Stimulated activated CD4-positive, alpha-beta T cell treated with anti-CD3 and anti-CD28 coated beads, TNF-alpha, amount 100 ng/mL, for 1 hour (primary cell): ENCODE results near the gene CORO6.
"Not testable (repeated sequence)": the region's sequence is repeated elsewhere in the genome, so short reads cannot be mapped to it uniquely, and the experiment has no call there.

Experiments used
- DNase-seq, 3 donors: peaks; one replicate each; pipeline ENCODE4 v3.0.0-alpha.2; 2020; ENCODE audit warnings: low read depth in 3 of 3, low spot score in 1 of 3

CORO6 gene

DNA sequence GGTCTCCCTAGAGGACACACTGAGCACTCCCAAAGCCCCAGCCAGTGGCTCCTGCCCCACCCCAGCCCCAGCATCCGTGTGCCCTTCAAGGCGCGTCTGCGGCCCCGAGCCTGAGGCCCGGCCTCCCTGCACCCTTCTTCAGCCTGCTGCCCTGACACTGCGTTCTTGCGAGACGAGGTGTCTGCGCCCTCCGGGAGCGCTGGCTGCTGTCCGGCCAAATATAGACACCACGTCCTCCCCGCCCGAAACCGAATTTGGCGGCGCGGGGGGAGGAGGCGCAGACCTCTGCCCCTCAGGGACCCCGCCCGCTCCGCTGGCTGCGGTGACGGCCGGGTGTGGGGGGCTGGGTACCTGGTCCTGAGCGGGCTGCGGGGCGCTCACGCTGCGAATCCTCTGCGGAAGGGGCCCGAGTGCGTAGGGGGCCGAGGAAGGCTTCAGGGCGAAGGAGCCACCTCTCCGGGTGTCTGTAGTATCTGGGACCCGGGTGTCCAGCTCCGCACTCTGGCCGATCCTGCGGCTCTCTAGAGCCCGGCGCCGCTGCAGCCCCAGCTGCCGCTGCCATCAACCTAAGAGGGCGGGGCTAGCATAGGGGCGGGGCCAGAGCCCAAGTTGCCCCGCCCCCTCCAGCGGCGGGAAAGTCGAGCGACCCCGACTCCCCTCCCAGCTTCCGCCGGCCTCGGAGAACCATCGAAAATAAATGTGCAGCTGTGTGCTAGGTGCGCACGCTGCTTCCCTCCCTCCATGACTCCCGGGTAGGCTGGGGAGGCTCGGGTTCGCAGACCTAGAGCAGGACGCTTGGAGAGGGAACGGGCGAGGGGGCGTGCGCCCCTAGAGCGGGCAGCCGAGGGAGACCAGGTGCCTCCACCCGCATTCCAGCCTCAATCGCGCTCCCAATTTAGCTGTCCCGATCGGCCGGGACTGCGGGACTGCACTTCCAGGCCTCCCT is at the start of gene CORO6:
TSS of gene CORO6 (minus strand) at position 576 of the 946 bp plus-strand sequence. CDS start 1,491 bp downstream, outside the sequence.
- DNase-seq = peak in 1 of 3 donors; percentile 68

DNA sequence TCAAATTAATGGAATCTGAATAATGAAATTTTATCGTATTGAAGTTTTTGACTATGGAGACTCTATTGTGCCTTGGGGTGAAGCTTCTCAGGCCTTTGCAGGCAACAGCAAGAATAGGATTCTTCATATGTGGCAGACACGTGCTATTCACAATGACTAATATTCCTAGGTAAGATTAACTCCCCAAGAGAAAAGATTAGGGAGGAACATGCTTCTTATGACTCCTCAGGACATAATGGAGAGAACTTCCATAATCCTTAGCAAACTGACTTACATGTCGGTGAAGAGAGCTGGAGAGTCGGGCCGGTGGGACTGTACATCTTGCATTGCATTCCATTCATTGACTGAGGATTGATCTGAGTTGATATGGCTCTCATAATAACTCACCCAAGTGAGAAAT is 48.9 kb upstream of the CORO6 start:
- DNase-seq = no peak

DNA sequence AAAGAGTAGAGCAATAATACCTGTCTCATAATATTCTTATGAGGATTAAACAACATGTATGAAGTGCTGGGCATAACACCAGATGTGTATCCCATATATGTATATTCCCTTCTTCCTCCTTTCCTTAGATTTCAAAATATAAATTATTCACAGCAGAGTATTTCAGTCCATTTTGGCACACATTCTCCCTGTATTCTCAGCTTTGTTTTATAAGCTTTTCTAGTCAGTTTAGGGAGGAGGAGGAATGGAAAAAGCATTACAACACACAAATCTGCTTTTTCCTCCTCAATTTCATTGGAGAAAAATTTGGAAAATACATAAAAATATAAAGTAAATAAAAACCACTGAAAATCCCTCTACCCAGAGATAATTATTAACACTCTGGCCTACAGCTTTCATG is 46.6 kb upstream of the CORO6 start:
- no peak for DNase-seq

DNA sequence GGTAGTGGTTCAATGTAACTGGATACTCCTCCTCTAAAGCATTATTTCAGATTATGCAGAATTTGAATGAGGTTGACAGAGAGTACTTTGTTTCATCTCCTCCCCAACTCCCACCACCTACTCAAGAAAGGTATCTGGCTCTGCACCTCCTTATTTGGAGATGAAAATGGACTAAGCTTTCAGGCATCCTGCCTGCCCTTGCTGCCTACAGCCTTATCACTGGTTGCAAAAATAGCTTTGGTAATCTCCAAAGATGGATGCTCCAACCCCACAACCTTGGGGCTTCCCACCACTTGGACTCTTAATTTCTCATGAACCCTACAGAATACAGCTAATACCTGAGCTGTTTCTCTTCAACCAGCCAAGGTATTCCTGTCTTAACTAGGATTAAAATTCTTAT is 45.3 kb upstream of the CORO6 start:
- DNase-seq = no peak

DNA sequence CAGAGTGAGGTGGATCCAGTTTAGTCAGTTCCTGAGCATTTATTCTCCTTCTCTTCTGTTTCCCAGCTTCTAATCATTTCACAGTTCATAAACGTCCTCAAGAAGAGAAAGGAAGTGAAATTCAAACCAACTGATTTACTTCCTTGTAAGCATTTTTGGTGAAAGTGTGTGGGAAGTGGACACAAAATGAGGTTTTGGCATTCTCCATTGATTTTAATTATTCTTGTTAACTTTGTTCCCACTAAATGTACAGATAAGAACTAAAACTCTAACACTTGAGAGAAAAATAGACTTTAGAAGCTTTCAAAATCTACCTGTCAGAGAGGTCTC is 42.7 kb upstream of the CORO6 start:
- DNase-seq = no peak

DNA sequence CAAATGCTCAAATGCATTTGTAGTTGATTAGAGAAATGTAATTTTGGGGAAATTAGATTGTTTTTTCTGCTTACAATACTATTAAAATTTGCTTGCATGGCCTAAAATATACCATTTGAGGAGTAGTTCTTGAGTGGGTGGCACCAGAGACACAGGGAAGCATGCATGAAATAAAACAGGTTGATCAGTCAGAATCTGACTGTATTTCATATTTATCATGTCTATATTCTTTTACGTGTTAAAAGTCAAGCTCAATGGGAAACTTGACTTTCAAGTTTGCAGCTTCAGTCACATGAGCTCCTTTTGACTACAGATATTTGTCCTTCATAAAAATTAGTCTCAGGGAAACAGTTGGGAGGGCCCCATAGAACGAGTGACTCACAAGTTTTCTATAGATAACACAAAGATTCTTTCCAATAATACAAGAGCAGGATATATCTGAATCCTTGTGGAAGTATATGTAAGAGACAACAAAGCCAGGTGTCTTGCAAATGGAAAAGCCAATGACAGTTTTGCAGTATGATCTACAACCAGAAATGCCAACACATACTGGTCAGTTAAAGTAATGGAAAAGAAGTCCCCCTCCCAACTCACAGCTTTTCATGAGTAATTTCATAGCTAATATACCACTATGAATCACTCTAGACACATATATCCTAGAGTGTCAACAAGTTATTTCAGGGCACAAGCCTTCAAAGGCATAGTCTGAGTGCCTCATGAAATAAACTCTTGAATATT is 42.2 kb upstream of the CORO6 start:
- DNase-seq = no peak

DNA sequence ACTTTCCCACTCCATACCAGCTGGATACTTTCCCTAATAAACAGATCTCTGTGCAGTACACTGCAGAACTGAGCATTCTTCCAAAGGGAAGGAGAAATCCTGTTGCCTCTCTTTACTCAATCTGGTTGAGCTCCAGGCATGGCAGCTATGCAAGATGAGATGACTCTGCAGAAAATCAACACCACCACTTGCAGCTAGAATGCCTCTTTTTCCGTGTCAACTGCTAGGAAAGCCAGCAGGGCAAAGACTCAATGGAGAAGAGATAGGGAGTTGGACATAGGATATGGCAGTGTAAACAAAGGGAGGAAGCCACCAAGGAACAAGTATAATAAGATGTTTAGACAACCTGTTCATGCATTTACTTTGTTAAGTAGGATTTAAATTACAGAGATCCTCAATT is 40.4 kb upstream of the CORO6 start:
- DNase-seq = no peak

DNA sequence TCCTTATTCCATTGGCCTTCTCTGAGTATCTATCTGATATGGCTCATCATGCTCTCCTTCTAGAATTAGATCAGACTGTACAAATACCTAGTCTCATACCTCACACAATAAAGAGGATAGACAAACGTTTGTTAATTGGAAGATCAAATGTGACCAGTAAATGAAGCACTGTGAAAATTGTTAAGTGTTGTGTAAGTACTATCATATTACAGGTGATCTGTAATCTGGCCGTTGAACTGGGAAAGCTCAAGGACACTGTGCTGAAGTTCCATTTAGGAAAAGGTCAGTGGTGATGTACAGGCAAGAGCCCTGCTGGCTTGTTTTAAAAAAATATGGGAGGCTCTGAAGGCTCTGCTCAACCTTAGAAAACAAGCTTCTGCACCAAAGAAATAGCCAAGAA is 38.5 kb upstream of the CORO6 start:
- no peak for DNase-seq

DNA sequence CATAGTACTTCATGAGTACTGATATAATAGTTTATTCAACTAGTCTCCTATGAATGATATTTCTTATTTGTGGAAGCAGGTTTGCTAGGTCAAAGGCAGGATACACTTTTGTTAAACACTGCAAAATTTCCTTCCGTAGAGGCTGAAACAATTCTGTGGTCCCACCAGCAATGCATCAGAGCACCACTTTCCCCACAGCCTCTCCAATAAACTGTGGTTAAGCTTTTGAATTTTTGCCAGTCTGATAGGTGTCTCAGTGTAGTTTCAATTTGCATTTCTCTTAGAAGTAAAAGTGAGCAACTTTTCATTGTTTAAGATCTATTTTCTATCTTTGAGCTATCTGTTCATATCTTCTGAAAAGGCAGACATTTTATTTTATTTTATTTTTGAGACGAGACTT is 36.4 kb upstream of the CORO6 start:
- DNase-seq = no peak

DNA sequence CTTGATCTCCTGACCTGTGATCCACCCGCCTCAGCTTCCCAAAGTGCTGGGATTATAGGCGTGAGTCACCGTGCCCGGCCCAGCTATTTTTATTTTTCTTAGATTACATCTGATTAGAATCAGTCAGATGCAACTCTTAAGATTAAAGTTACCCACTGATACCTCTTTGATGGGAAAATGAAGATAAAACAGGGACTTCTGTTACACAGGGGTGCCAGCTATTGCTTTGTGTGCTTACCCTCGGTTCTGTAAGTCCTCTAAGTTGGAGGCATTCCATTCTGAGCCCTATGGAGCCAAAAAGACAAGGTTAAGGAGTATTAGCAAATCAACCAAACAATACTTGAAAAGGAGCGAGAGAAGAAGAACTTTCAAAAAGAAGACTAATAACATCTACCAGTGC is 32.6 kb upstream of the CORO6 start:
- no peak for DNase-seq

DNA sequence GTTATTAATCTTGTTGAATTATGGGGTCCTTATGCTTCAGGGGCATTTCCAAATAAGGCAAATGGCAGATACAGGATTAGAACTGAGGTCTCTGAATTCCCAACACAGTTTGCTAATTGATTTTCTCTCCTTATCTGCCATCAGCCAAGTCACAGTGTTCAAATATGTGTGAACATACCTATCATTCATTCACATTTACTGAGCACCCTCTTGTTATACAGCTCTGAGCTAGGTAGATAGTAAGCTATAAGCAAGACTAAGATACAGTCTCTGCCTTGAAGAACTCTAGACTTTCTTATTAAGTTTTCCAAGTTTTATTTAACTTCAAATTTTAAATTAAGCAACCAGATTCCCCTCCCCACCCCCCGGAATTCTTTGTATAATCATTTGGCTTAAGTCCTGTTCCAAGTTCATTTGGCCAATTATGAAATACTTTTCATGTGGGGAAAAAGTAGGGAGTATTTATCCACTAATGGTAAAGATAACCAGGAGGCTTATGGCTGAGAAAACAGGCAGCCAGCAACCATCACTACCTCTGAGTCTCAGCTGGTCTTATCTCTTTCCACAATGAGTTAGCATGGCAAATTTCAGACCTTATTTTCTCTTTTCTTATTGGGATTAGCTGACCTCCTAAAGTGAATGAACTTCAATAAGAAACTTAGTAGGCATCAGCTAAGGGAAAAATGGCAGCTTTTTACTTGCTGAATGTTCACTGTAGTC is 31.4 kb upstream of the CORO6 start:
- no peak for DNase-seq

DNA sequence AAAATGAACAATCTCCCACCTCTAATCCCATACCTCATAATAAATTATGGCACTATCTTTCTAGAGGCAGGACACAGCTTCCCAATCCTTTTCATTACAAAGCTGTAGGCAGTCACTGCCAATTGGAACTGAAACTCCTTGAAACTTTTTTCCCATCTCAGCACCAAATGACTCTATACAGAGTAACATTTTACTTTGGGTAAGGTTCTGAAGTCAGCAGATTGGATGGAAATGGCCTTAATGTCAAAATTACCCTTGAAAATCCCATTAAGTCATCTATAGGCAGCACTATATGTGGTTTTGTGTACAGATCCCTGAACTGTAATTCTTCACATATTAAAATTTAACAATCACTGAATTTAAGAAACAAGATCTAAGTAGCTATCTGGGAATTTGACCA is 30.3 kb upstream of the CORO6 start:
- no peak for DNase-seq

DNA sequence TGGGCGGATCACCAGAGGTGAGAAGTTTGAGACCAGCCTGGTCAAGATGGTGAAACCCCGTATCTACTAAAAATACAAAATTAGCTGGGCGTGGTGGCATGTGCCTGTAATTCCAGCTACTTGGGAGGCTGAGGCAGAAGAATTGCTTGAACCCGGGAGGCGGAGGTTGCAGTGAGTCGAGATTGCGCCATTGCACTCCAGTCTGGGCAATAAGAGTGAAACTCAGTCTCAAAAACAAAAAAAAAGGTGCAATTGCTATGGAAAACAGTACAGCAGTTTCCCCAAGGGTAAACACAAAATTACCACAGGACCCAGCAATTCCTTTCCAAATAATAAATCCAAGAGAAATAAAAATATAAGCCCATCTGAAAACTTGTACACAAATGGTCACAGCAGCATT is 29.2 kb upstream of the CORO6 start:
- DNase-seq = not testable (repeated sequence)

DNA sequence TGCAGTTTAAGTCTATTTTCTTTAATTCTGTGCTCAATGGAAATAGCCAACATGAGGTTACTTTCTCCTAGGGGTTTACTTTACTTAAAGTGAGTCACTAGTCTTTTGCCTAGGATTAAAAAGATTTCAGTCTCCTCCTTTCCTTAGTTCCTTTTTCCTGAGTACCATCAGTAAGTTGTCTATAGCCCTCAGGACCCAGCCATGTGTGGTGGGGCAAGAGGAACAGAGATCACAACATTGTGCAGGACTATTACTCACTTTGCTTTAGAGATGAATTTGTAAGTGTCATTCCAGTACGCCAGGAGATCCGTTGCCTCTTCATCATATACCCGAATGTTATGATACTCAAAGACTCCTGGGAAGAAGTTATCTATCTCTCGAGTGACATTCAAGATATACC is 27.7 kb upstream of the CORO6 start:
- DNase-seq = no peak

DNA sequence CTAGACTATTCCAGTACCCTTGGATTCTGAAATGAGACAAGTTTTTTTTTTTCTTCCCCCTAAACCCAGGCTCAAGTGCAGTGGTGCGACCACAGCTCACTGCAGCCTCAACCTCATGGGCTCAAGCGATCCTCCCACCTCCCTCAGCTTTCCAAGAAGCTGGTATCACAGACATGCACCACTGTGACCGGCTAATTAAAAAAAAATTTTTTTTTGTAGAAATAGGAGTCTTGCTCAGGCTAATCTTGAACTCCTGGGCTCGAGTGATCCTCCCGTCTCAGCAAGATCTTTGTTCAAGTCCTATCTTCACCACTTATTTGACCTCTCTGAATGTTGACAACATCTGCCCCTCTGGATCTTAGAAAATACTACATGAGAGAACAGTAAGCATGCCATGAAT is 26.6 kb upstream of the CORO6 start:
- DNase-seq = no peak

DNA sequence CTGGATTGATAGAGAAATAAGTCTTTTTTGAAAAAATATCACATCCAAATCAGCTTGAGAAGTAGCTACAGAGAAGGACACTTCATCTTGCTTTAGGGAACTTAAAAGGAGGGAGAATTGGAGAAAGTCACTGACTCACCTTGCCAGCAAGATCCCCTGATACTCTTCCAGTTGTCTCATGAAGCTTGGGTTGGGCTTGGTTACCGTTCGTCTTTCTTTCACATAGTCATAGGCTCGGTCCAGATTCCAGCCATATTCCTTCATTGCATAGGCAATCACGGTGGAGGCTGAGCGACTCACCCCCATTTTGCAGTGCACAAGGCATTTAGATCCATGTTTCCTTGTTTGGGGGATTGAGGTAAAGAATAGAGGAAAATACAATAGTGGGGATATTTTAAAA is 25.3 kb upstream of the CORO6 start:
- no peak for DNase-seq

DNA sequence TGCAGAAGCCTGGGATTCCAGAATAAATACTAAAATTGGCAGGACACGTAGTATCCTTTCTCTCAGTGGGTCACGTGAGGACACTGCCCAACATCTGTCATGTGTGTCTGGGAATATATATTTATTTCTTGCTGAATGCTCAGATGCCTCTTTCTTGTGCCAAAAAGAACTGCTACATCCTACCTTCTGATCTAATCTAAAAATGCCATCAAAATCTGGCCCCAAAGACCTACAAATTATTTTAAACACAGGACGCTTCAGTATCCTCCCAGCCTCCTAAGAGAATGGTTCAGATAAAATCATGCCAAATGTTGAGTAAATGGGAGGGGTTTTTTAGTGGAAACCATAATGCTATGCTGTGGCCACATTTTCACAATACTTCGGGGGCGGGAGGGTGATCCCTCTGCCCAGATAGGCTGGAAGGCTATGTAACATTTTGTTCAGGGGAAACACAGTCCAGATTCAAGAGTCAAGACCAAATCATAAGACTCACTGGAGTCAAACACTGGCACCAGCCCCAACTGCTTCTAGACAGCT is 22.9 kb upstream of the CORO6 start:
- no peak for DNase-seq

DNA sequence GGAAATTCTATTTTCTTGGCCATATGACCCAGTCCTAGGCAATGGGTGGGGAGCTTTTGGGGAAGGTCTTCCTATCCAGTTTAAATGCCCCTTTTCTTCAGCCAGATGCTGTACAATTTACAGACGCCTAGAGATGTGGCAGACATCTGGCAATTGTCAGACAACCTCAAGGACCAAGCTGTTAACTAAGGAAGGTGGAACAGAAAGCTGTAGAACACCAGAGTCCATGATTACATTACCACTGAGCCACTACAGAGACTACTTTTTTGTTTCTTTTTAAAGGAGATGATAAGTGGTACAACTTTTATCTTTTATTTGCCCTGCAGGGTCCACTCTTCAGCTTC is 21.1 kb upstream of the CORO6 start:
- DNase-seq = no peak

DNA sequence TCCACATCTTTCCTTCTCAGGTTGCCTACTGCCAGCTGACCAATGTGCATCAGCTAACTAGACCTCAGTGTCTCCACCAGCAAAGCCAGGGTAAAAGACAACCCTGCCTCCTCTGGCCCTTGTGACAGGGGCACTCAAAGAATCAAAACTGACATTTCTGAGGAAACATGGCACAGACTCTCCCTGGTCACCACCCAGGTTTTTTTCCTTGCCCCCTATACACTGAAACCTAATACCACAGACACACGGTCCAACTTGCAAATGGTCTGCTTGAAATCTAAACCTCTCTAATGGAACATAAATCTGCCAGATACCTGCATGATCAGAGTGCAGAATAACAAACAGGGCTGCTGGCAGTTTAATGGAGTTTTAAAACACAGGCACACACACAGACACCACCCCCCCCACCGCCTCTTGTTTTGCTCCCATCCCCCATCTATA is 19.5 kb upstream of the CORO6 start:
- no peak for DNase-seq

DNA sequence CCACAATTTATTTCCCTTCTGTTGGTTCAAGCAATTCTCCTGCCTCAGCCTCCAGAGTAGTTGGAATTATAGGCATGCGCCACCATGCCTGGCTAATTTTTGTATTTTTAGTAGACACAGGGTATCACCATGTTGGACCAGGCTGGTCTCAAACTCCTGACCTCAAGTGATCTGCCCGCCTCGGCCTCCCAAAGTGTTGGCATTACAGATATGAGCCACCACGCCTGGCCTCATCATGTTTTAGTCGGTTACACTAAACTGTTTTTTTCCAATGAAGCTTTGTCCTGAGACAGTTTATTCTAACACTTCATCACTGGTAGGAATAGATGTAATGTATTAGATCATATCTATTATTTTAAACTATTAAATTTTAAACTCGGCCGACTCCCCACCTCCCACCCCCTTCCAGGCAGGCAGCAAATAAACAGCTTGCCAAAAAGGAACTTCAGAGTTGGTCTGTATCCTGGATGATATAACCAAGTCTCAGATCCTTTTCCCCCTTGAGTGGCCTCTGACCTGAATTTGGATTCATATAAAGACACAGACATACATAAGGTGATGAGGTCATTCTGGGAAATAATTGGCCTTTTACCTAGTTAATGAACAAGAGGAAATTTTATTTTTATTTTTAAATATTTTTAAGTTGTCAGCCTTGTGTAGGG is 18.4 kb upstream of the CORO6 start:
- no peak for DNase-seq

DNA sequence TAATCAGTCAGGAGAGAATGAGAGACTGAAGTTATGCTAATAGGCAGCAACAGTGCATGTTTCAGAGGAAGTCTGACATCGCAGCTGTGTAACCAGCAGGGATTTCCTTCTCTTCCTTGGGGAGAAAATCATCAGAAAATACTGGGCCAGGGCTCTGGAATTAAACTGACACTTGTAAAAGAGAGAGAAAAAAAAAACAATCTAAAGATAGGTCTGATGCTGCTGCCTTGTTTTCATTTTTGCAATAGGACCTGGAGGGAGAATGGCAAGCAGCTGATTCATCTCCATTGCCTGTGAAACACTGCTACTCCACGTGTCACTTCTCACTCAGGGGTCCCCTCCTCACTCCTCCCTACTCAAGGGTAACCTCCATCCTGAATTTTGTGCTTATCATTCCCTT is 17.7 kb upstream of the CORO6 start:
- no peak for DNase-seq
